DOHH2 (cell line): Measurements from ENCODE around the gene INKA2.

Experiments used
- H3F3A ChIP-seq: fragments of 200-600 bp; sonication (generic), shearing (Covaris generic); 2 replicates; pipeline ENCODE4 v1.6.0; 2016; ENCODE audit warnings: antibody characterized with exemption, mild to moderate bottlenecking; ENCODE audit not compliant: control insufficient read depth, insufficient read depth
- H3K27ac ChIP-seq: fragments of 200-600 bp; sonication (generic); 2 replicates; pipeline ENCODE4 v1.5.1; 2014; ENCODE audit warnings: low read depth, mild to moderate bottlenecking, low read length, moderate library complexity
- H3K27me3 ChIP-seq: fragments of 200-600 bp; sonication (generic); 2 replicates; pipeline ENCODE4 v1.6.1; 2014; ENCODE audit warnings: mild to moderate bottlenecking, low read length, mixed read lengths; ENCODE audit not compliant: control insufficient read depth
- H3K36me3 ChIP-seq: fragments of 200-600 bp; sonication (generic); 2 replicates; pipeline ENCODE4 v1.6.1; 2014; ENCODE audit warnings: mild to moderate bottlenecking, low read length, moderate library complexity, mixed read lengths; ENCODE audit not compliant: control insufficient read depth
- H3K4me1 ChIP-seq: fragments of 200-600 bp; sonication (generic); 2 replicates; pipeline ENCODE4 v1.6.1; 2014; ENCODE audit warnings: mild to moderate bottlenecking, low read length, mixed read lengths; ENCODE audit not compliant: control insufficient read depth
- H3K4me2 ChIP-seq: fragments of 200-600 bp; sonication (generic); 2 replicates; pipeline ENCODE4 v1.6.0; 2014; ENCODE audit warnings: mild to moderate bottlenecking, low read length, moderate library complexity
- H3K4me3 ChIP-seq: fragments of 200-600 bp; sonication (generic); 2 replicates; pipeline ENCODE4 v1.5.1; 2014; ENCODE audit warnings: mild to moderate bottlenecking, low read length, mixed read lengths
- H3K79me2 ChIP-seq: fragments of 200-600 bp; sonication (generic); 2 replicates; pipeline ENCODE4 v1.6.1; 2014; ENCODE audit warnings: mild to moderate bottlenecking, low read length, mixed read lengths; ENCODE audit not compliant: control insufficient read depth
- H3K9me2 ChIP-seq: fragments of 200-600 bp; sonication (generic); replicated peaks from 2 replicates; pipeline ENCODE4 v1.6.1; 2014; ENCODE audit warnings: mild to moderate bottlenecking, low read length, mixed read lengths; ENCODE audit not compliant: control insufficient read depth
- H3K9me3 ChIP-seq: fragments of 200-600 bp; sonication (generic); 2 replicates; pipeline ENCODE4 v1.6.1; 2014; ENCODE audit warnings: antibody characterized with exemption, low read length, mixed read lengths; ENCODE audit not compliant: control insufficient read depth, insufficient read depth
- H4K20me1 ChIP-seq: fragments of 200-600 bp; sonication (generic); 2 replicates; pipeline ENCODE4 v1.6.0; 2014; ENCODE audit warnings: low read depth, mild to moderate bottlenecking, antibody characterized with exemption, low read length, moderate library complexity; ENCODE audit not compliant: control insufficient read depth, insufficient read depth
- EZH2phosphoT487 ChIP-seq: fragments of 200-600 bp; sonication (generic); IDR thresholded peaks from 2 replicates; pipeline ENCODE4 v1.6.1; 2017; ENCODE audit warnings: borderline replicate concordance, mild to moderate bottlenecking, antibody characterized with exemption, low read length, moderate library complexity, mixed read lengths
- TF ChIP-seq, protein P1 (sequence below): fragments of 200-600 bp; sonication (generic); IDR thresholded peaks from one replicate; pipeline ENCODE4 v1.5.1; 2014; ENCODE audit warnings: antibody characterized with exemption, mild to moderate bottlenecking, low read depth, low read length; ENCODE audit not compliant: poor library complexity, severe bottlenecking

Gene INKA2

DNA sequence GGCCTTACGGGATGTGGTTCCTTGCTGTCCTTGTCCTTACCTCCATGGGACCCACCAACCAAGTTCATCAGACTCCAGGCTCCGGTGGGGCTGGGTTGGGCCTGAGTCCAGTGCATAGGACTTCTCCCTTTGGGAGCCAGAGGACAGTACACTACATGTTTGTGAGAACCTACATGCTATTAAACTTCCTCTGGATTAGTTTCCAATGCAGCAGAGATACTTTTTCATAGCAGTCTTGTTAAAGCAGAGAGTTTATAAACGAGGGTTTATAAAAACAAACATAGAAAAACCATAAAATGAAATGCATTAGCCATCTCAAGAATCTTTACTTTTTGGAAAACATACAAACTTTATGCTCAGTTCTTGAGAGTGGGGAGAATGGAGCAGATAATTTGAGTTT, 33.4 kb downstream of the INKA2 start:
- no peaks in the 10 kb centered on the region for H3K9me3 ChIP-seq
- H3K4me1 ChIP-seq: no peaks in the 10 kb centered on the region
- no peaks in the 10 kb centered on the region for H3K9me2 ChIP-seq
- H3F3A ChIP-seq: peaks cover 6% of the 10 kb centered on the region; the same call in 1 of the 2 replicates
- TF ChIP-seq, protein P1, sequence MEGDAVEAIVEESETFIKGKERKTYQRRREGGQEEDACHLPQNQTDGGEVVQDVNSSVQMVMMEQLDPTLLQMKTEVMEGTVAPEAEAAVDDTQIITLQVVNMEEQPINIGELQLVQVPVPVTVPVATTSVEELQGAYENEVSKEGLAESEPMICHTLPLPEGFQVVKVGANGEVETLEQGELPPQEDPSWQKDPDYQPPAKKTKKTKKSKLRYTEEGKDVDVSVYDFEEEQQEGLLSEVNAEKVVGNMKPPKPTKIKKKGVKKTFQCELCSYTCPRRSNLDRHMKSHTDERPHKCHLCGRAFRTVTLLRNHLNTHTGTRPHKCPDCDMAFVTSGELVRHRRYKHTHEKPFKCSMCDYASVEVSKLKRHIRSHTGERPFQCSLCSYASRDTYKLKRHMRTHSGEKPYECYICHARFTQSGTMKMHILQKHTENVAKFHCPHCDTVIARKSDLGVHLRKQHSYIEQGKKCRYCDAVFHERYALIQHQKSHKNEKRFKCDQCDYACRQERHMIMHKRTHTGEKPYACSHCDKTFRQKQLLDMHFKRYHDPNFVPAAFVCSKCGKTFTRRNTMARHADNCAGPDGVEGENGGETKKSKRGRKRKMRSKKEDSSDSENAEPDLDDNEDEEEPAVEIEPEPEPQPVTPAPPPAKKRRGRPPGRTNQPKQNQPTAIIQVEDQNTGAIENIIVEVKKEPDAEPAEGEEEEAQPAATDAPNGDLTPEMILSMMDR: no peak
- no peak for TF ChIP-seq EZH2phosphoT487
- H3K27ac ChIP-seq: no peak overlapping the region
- H3K79me2 ChIP-seq: no peaks in the 10 kb centered on the region
- peaks cover 84% of the 10 kb centered on the region for H3K36me3 ChIP-seq
- H4K20me1 ChIP-seq: no peaks in the 10 kb centered on the region
- H3K4me2 ChIP-seq: no peak overlapping the region
- no peak overlapping the region for H3K4me3 ChIP-seq
- H3K27me3 ChIP-seq: no peaks in the 10 kb centered on the region

GRCh38 chr1:111704776-111705175, 34.4 kb downstream of the INKA2 start:
- H3K79me2 ChIP-seq: no peaks in the 10 kb centered on the region
- H3K4me2 ChIP-seq: no peak overlapping the region
- H3K9me2 ChIP-seq: no peaks in the 10 kb centered on the region
- H3K9me3 ChIP-seq: no peaks in the 10 kb centered on the region
- peaks cover 6% of the 10 kb centered on the region; the same call in 1 of the 2 replicates for H3F3A ChIP-seq
- H3K36me3 ChIP-seq: peaks cover 91% of the 10 kb centered on the region
- H4K20me1 ChIP-seq: no peaks in the 10 kb centered on the region
- no peak for TF ChIP-seq EZH2phosphoT487
- TF ChIP-seq, protein P1: no peak
- peaks cover 1% of the 10 kb centered on the region; the same call in 1 of the 2 replicates for H3K4me1 ChIP-seq
- no peak overlapping the region for H3K4me3 ChIP-seq
- no peaks in the 10 kb centered on the region for H3K27me3 ChIP-seq
- no peak overlapping the region for H3K27ac ChIP-seq

DNA sequence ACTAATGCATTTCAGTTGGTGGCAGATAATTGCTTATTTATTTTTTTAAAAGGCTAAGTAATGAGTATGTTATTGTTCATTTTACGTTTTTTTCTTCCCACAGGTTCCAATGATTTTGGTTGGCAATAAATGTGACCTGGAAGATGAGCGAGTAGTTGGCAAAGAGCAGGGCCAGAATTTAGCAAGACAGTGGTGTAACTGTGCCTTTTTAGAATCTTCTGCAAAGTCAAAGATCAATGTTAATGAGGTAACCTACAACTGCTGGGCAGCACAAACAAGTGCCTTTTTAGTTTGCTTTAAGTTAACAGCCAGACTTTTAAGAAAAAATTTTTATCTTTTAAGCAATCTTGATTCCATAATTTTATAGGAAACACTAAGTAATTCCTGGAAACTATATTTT, 35.0 kb downstream of the INKA2 start:
- peaks cover 90% of the 10 kb centered on the region for H3K36me3 ChIP-seq
- no peaks in the 10 kb centered on the region for H4K20me1 ChIP-seq
- H3K27me3 ChIP-seq: no peaks in the 10 kb centered on the region
- peaks cover 4% of the 10 kb centered on the region; the same call in 1 of the 2 replicates for H3F3A ChIP-seq
- H3K79me2 ChIP-seq: no peaks in the 10 kb centered on the region
- H3K27ac ChIP-seq: no peak overlapping the region
- no peak for TF ChIP-seq EZH2phosphoT487
- TF ChIP-seq, protein P1: no peak
- no peak overlapping the region for H3K4me3 ChIP-seq
- H3K9me3 ChIP-seq: no peaks in the 10 kb centered on the region
- no peaks in the 10 kb centered on the region for H3K9me2 ChIP-seq
- peaks cover 7% of the 10 kb centered on the region for H3K4me1 ChIP-seq
- no peak overlapping the region for H3K4me2 ChIP-seq
